EL (cell line): ENCODE data around the gene ZCCHC14.
"Not testable (repeated sequence)": the region's sequence is repeated elsewhere in the genome, so short reads cannot be mapped to it uniquely, and the experiment has no call there.

Experiments used
- DNase-seq: peaks from one replicate; pipeline ENCODE4 v3.0.0-alpha.2; 2016

ZCCHC14 gene

GRCh38 chr16:87523605-87524004 lies 30.8 kb upstream of the ZCCHC14 start:
- not testable (repeated sequence) for DNase-seq

GRCh38 chr16:87521764-87522163 lies 28.9 kb upstream of the ZCCHC14 start:
- not testable (repeated sequence) for DNase-seq

GRCh38 chr16:87519170-87519569 lies 26.3 kb upstream of the ZCCHC14 start:
- peak; percentile 48 for DNase-seq

- DNase-seq, result peak; percentile 46
Measured at GRCh38 chr16:87518430-87519051, 25.7 kb upstream of the ZCCHC14 start.

- DNase-seq, result peak; percentile 38
Measured at GRCh38 chr16:87517610-87518429, 25.0 kb upstream of the ZCCHC14 start.

- DNase-seq, result no peak
Measured at GRCh38 chr16:87516361-87516760, 23.5 kb upstream of the ZCCHC14 start.

GRCh38 chr16:87515475-87516330 lies 22.9 kb upstream of the ZCCHC14 start:
- no peak for DNase-seq

GRCh38 chr16:87509778-87510177 lies 17.0 kb upstream of the ZCCHC14 start:
- DNase-seq, result not testable (repeated sequence)

- DNase-seq, result no peak
Measured at GRCh38 chr16:87507351-87508069, 14.7 kb upstream of the ZCCHC14 start.

- DNase-seq, result no peak
Measured at GRCh38 chr16:87506423-87507350, 13.9 kb upstream of the ZCCHC14 start.

- no peak for DNase-seq
Measured at GRCh38 chr16:87505834-87506233, 13.0 kb upstream of the ZCCHC14 start.

- DNase-seq, result not testable (repeated sequence)
Measured at GRCh38 chr16:87503232-87503937, 10.6 kb upstream of the ZCCHC14 start.

- DNase-seq, result no peak
Measured at GRCh38 chr16:87502308-87502969, 9.6 kb upstream of the ZCCHC14 start.

- DNase-seq, result no peak
Measured at GRCh38 chr16:87501117-87501516, 8.3 kb upstream of the ZCCHC14 start.

GRCh38 chr16:87499189-87499486 lies 6.3 kb upstream of the ZCCHC14 start:
- DNase-seq, result peak; percentile 76

GRCh38 chr16:87498324-87499188 lies 5.7 kb upstream of the ZCCHC14 start:
- no peak for DNase-seq

GRCh38 chr16:87497767-87498290 lies 5.0 kb upstream of the ZCCHC14 start:
- DNase-seq, result not testable (repeated sequence)

GRCh38 chr16:87497023-87497766 lies 4.4 kb upstream of the ZCCHC14 start:
- not testable (repeated sequence) for DNase-seq

GRCh38 chr16:87496447-87496801 lies 3.6 kb upstream of the ZCCHC14 start:
- no peak for DNase-seq
